ENCODE data around the gene EFTUD2. TPM values are rescaled to one million over a fixed set of nuclear protein-coding genes. Genes with fewer than 3 reads are reported as not detected.

Gene EFTUD2
- total RNA-seq, 1 experiment from 2014 or later: 162 TPM

DNA sequence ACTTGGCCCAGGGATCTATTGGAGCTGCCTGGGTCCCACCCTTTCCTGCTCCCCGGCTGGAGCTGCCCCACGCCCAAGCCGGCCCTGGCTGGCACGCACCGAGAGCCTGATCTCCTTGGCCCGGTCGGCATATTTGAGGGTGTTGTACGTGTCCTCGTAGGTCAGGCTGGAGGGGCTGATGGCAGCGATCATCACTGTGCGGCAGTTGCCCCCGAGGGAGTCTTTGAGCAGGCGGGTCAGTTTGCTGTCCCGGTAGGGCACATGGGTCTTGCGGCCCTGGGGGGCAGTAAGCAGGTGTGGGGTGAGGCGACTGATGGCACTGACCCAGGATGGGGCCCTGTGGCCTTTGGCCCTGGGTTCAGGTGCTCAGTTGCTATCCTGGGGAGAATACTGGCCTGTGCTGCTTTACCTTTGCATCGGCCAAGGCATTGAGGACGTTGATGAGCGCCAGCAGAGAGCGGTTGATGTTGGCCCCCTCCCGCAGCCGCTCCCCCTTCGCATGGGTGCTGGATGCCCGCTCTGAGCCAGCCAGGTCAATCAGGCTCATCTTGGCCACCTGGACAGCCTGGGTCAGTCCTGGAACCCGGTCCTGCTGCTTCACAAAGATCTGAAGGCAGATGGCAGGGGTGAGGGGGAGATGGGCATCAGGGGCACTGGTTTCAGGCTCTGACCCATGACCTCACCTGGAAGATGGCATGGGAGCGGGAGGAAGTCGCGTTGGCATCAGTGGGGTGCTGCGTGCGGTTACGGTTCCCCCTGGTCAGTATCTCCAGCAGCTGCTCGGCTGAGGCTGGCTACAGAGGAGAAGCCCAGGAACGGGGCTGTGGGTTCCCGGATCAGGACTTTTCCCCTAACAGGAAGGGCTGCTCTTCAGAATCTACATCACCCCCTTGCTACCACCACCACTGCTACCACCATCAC is 34.8 kb upstream of the EFTUD2 start:
- TF ChIP-seq, protein P1, sequence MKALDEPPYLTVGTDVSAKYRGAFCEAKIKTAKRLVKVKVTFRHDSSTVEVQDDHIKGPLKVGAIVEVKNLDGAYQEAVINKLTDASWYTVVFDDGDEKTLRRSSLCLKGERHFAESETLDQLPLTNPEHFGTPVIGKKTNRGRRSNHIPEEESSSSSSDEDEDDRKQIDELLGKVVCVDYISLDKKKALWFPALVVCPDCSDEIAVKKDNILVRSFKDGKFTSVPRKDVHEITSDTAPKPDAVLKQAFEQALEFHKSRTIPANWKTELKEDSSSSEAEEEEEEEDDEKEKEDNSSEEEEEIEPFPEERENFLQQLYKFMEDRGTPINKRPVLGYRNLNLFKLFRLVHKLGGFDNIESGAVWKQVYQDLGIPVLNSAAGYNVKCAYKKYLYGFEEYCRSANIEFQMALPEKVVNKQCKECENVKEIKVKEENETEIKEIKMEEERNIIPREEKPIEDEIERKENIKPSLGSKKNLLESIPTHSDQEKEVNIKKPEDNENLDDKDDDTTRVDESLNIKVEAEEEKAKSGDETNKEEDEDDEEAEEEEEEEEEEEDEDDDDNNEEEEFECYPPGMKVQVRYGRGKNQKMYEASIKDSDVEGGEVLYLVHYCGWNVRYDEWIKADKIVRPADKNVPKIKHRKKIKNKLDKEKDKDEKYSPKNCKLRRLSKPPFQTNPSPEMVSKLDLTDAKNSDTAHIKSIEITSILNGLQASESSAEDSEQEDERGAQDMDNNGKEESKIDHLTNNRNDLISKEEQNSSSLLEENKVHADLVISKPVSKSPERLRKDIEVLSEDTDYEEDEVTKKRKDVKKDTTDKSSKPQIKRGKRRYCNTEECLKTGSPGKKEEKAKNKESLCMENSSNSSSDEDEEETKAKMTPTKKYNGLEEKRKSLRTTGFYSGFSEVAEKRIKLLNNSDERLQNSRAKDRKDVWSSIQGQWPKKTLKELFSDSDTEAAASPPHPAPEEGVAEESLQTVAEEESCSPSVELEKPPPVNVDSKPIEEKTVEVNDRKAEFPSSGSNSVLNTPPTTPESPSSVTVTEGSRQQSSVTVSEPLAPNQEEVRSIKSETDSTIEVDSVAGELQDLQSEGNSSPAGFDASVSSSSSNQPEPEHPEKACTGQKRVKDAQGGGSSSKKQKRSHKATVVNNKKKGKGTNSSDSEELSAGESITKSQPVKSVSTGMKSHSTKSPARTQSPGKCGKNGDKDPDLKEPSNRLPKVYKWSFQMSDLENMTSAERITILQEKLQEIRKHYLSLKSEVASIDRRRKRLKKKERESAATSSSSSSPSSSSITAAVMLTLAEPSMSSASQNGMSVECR (CRISPR knock-in tag; IDR thresholded peaks at IDR 0.05; ENCODE audit: borderline replicate concordance): no peak
- no peak for TF ChIP-seq TCF7 (CRISPR knock-in tag; IDR thresholded peaks at IDR 0.05; ENCODE audit: low read depth)
- Mint-ChIP-seq H3K27ac (no peak overlapping the region), H3K4me3 (no peak overlapping the region), H3K9me3 (no peaks in the 10 kb centered on the region), H3K4me1 (no peaks in the 10 kb centered on the region), H3K36me3 (peaks cover 59% of the 10 kb centered on the region), H3K27me3 (ENCODE audit: low read depth) (no peaks in the 10 kb centered on the region)
- ATAC-seq (no peak), DNase-seq (ENCODE audit: low spot score) (no peak)
- CTCF ChIA-PET: interaction anchor here (1.0 to 1.3 kb wide), 3 partner anchors 13 to 23 kb away, joined by 3 to 4 read pairs (median 3); no protein-coding TSS in a partner anchor
- POLR2A ChIA-PET: interaction anchor here (0.8 kb wide), 1 partner anchor 17 kb away, joined by 3 read pairs; no protein-coding TSS in a partner anchor

DNA sequence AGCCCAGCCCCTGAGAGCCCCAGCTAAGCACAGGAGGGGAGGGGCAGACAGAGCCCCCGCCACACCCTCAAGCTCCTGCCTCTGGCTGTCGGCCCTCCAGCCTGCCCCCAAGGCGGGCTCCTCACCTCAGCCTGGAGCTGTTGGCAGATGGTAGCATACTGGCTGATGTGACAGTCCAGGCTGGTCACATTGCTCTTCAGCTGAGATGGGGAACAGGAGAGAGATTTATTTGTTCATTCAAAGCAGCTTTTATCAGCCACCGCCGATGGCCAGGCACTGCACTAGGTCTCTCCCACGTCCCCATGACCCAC is 33.5 kb upstream of the EFTUD2 start:
- H3K4me3 Mint-ChIP-seq: no peak overlapping the region
- H3K4me1 Mint-ChIP-seq: no peaks in the 10 kb centered on the region
- TF ChIP-seq ZNF396 (CRISPR knock-in tag; IDR thresholded peaks at IDR 0.05; ENCODE audit: borderline replicate concordance) (no peak), FOXK1 (CRISPR knock-in tag; IDR thresholded peaks at IDR 0.05) (no peak), TCF7 (CRISPR knock-in tag; IDR thresholded peaks at IDR 0.05; ENCODE audit: low read depth) (no peak), CREB1 (CRISPR knock-in tag; IDR thresholded peaks at IDR 0.05) (no peak), TEAD1 (CRISPR knock-in tag; IDR thresholded peaks at IDR 0.05) (no peak), NR2C2 (CRISPR knock-in tag; IDR thresholded peaks at IDR 0.05) (no peak)
- TF ChIP-seq, protein P2, sequence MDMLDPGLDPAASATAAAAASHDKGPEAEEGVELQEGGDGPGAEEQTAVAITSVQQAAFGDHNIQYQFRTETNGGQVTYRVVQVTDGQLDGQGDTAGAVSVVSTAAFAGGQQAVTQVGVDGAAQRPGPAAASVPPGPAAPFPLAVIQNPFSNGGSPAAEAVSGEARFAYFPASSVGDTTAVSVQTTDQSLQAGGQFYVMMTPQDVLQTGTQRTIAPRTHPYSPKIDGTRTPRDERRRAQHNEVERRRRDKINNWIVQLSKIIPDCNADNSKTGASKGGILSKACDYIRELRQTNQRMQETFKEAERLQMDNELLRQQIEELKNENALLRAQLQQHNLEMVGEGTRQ (CRISPR knock-in tag; IDR thresholded peaks at IDR 0.05): no peak
- TF ChIP-seq, protein P3, sequence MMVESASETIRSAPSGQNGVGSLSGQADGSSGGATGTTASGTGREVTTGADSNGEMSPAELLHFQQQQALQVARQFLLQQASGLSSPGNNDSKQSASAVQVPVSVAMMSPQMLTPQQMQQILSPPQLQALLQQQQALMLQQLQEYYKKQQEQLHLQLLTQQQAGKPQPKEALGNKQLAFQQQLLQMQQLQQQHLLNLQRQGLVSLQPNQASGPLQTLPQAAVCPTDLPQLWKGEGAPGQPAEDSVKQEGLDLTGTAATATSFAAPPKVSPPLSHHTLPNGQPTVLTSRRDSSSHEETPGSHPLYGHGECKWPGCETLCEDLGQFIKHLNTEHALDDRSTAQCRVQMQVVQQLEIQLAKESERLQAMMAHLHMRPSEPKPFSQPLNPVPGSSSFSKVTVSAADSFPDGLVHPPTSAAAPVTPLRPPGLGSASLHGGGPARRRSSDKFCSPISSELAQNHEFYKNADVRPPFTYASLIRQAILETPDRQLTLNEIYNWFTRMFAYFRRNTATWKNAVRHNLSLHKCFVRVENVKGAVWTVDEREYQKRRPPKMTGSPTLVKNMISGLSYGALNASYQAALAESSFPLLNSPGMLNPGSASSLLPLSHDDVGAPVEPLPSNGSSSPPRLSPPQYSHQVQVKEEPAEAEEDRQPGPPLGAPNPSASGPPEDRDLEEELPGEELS (CRISPR knock-in tag; IDR thresholded peaks at IDR 0.05): no peak
- TF ChIP-seq, protein P4, sequence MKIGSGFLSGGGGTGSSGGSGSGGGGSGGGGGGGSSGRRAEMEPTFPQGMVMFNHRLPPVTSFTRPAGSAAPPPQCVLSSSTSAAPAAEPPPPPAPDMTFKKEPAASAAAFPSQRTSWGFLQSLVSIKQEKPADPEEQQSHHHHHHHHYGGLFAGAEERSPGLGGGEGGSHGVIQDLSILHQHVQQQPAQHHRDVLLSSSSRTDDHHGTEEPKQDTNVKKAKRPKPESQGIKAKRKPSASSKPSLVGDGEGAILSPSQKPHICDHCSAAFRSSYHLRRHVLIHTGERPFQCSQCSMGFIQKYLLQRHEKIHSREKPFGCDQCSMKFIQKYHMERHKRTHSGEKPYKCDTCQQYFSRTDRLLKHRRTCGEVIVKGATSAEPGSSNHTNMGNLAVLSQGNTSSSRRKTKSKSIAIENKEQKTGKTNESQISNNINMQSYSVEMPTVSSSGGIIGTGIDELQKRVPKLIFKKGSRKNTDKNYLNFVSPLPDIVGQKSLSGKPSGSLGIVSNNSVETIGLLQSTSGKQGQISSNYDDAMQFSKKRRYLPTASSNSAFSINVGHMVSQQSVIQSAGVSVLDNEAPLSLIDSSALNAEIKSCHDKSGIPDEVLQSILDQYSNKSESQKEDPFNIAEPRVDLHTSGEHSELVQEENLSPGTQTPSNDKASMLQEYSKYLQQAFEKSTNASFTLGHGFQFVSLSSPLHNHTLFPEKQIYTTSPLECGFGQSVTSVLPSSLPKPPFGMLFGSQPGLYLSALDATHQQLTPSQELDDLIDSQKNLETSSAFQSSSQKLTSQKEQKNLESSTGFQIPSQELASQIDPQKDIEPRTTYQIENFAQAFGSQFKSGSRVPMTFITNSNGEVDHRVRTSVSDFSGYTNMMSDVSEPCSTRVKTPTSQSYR (CRISPR knock-in tag; IDR thresholded peaks at IDR 0.05): no peak
- TF ChIP-seq, protein P5, sequence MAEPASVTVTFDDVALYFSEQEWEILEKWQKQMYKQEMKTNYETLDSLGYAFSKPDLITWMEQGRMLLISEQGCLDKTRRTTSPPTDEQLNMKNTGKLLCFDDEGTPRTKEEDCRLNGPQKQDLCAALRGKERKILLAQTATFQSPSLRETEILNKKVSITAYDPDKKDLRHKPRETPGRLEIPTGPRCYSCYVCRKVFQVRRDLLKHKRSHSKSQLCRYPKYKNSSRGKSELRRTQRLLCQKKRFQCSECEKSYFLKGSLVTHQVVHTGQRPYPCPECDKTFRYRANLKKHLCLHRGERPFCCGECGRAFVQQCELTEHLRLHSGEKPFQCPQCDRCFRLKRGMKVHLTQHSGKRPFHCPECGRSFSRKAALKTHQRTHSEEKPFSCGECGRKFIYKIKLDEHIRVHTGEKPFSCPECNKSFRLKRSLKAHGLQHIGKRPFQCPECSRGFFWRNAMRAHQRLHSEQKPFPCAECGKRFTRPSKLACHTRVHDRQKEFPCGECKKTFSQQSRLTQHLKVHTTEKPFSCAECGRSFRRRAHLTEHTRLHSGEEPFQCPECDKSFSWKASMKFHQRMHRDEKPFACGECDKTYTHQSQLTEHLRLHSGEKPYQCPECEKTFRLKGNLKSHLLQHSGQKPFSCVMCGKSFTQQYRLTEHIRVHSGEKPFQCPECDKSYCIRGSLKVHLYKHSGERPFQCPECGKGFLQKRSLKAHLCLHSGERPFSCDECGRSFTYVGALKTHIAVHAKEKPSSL (CRISPR knock-in tag; conservative IDR thresholded peaks at IDR 0.05): no peak
- POLR2A ChIA-PET: no interaction called here
- CTCF ChIA-PET: interaction anchor here (1.1 to 1.3 kb wide), 2 partner anchors 11 to 13 kb away, joined by 3 to 4 read pairs; no protein-coding TSS in a partner anchor
- no peak overlapping the region for H3K27ac Mint-ChIP-seq
- H3K9me3 Mint-ChIP-seq: no peaks in the 10 kb centered on the region
- DNase-seq (ENCODE audit: low spot score) (no peak), ATAC-seq (no peak)
- no peaks in the 10 kb centered on the region for H3K27me3 Mint-ChIP-seq (ENCODE audit: low read depth)
- H3K36me3 Mint-ChIP-seq: peaks cover 63% of the 10 kb centered on the region

Data from WTC11 (cell line).